ENCODE data around the gene CYBA.

The CYBA gene

DNA sequence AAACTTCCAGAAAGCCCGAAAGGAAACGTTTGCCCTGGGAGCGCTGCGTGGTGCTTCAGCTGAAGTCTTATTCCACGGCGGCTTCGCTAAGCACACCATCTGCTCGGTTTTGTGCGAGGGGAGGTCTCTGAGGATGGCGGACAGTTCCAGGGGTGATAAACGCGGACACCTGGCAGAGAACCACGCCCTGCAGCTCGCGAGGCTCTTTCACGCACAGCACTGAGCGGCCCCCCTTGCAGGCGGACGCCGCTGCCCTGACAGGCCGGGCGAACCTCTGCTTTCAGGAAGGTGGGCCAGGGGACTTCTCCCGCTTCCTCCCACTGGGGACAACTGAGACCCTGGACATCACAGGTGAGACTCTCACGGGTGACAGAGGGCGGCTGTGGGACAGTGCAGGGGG is 8.3 kb upstream of the CYBA start:
- no peak for DNase-seq

GRCh38 chr16:88658714-88659113 is 7.9 kb upstream of the CYBA start:
- DNase-seq = no peak

GRCh38 chr16:88657371-88657770 is 6.5 kb upstream of the CYBA start:
- DNase-seq = no peak

DNA sequence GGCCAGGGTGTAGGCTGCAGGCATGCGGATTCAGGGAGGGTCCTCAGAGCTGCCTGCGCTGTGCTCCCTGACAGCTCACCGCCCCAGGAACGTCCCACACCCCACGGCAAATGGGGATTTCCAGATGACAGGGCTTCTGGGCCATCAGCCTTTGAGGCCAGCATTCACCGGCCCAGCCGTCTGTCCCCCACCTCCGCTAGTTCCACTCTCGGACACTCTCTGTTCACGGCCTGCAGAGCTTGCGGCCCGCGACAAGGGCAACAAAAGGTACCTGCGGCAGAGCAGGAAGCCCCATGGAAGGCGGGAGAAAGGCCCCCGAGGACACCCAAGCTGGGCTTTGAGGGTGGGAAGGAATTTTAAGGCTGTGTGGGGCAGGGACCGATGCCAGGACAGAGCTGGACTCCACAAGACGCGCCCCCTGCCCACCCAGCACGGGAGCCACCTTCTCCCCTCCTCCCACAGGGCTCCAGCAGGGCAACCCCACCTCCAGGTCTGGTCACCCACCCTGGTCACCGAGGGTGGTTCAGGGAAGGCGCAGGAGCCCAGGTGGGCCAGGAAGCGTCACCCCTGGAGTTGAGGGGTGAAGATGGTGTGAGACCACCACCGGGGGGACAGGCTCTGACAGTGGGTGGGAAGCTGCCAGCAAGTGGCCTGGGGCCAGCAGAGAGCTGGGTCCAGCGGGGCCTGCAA is 5.6 kb upstream of the CYBA start:
- DNase-seq = no peak

GRCh38 chr16:88655733-88656281 is 5.0 kb upstream of the CYBA start:
- no peak for DNase-seq

DNA sequence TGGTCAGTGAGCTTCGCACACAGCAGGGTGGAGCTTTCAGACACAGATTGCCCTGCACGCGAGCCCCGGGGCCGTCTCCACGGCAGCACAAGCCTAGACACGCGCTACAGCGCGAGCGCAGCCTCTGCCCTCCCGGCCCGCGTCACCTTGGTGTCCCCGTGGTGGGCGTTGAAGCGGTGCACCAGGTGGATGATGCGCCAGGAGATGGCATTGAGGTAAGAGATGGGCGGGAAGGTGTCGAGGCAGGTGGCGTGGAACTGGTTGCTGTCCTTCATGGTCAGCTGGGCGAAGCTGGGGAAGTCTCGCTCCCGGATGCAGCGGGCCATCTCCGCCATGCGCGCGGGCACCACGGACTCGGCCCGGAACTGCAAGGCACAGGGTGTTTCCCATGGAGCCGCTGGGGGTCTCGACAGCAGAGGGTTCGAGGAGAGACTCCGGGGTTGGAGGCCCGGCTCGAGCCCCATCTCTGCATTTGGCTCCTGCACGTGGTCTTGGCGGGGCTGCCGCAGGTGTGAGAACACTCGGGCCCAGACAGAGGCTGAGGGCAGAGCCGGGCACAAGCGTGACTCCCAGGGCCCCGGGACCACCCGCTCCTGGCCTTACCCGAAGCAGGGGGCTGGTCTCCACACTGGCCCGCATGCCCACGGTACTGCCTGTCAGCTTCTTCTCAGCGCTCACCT is 4.3 kb upstream of the CYBA start:
- DNase-seq = no peak

GRCh38 chr16:88654363-88655052 is 3.7 kb upstream of the CYBA start:
- no peak for DNase-seq

DNA sequence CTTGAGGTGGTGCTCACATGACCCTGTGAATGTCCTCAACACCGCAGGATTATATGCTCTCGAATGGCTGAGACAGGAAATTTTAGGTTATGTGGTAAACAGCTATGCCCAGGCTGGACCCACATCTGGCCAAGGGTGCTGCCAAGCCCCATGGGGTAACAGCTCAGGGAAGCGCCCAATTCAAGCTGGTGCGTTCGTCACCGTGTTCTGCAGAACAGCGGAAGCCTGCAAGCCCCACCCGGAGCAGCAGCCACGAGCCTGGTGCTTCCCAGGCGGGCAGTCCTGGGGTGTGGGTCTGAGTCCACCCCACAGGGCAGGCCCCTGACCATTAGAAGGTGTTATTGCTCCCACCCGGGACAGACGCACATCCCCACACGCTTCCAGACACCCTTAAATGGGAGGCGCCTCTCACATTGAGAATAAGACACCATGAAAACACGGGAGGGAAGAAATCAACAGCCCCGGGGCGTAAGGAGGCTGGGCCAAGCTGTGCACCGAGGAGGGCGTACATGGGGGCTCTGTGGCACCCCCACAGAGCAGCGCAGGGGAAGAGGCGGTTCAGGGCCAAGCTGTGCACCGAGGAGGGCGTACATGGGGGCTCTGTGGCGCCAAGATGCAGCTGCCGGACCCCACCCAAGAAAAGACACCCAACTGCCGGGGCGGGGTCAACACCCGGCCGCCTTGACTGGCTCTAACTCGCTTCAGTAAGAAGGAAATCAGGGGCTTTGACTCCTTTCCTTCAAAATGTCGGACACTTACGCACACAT is 2.9 kb upstream of the CYBA start:
- no peak for DNase-seq

GRCh38 chr16:88653101-88653500 is 2.2 kb upstream of the CYBA start:
- DNase-seq = no peak

DNA sequence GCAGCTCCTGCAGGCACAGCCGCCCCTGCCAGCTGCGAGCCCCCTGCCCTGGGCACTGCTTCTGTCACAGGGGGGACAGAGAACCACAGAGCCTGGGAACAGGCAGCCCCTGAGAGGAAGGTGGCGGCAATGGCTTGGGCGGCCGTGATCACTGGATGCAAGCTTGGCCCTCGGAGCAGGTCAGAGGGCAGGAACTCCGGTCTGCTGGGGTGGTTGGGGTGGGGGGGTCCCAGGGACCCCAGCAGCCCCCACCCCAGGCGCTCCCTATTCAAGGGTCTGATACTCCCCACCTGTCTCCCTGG is 1.9 kb upstream of the CYBA start:
- DNase-seq = no peak

- DNase-seq = no peak
These were observed 1.3 kb upstream of the CYBA start for GRCh38 chr16:88651989-88652761.

GRCh38 chr16:88651276-88651988 is 579 bp upstream of the CYBA start:
- no peak for DNase-seq

GRCh38 chr16:88649924-88650748 is 717 bp downstream of the CYBA start:
- DNase-seq = peak; percentile 64

DNA sequence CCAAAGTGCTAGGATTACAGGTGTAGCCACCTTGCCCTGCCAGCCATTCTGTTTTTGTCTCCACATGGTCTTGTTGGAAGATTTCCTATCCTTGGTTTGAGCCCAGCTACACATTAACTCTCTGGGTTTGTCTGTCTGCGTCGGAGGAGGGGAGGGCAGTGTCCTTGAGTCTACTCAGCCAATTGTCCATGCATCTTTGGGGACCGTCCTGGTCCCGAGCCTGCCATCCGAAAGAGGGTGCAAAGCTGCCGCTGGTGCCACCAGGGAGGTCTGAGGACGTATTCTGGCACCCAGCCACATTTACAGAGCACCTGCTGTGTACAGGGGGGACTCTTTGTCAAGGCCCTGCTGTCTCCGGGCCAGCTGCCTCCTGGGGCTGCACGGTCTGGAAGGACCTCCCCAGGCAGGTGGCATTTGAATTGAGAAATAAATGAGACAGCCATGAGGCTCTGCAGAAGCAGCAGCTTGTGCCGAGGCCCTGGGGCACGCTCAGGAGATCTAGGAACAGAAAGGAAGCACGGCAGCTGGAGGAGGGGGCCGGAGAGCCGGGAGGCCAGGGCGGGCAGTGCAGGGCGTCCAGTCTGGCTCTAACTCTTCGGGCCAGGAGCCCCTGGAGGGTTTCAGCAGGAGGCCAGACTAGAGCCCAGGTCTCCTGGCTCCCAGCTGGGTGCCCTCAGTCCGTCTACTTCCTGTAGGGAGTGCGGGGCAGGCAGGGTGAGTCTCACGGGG is 1.5 kb downstream of the CYBA start:
- DNase-seq = no peak

- no peak for DNase-seq
These were observed 3.4 kb downstream of the CYBA start for GRCh38 chr16:88647178-88648070.

- DNase-seq = no peak
These were observed 4.4 kb downstream of the CYBA start for GRCh38 chr16:88646345-88647034.

- no peak for DNase-seq
These were observed 4.9 kb downstream of the CYBA start for GRCh38 chr16:88645941-88646340.

DNA sequence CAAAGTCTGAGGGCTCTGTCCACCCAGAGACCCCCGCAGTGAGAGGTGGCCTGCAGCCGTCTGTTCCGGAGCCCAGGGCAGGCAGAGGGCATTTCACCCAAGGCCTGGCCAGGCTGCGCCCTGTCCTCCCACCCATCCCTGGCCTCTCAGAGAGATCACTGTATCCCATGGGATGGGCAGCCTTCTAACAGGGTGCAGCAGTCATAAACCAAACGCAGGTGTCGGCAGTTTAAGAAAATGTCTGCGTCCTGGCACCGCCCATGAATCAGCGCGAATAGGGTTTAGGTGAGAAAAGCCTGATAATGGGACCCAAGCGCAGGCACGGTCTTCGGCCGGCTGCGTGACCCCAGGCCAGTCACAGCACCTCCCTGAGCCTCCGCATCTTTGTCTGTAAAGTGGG is 5.4 kb downstream of the CYBA start:
- DNase-seq = no peak

- no peak for DNase-seq
These were observed 7.3 kb downstream of the CYBA start for GRCh38 chr16:88643644-88643932.
